AG09319 (cell line): ENCODE data around the gene RBBP8NL.

ENCODE experiments used
- DNase-seq: peaks from one replicate; pipeline ENCODE4 v3.0.0-alpha.2; 2010; ENCODE audit warnings: low read depth; ENCODE audit errors: extremely low read depth
- TF ChIP-seq, protein P1 (sequence below): IDR thresholded peaks from 2 replicates; pipeline ENCODE4 v1.5.1; 2011; ENCODE audit warnings: low read depth, mild to moderate bottlenecking, inconsistent platforms, low read length, moderate library complexity

The RBBP8NL gene

DNA sequence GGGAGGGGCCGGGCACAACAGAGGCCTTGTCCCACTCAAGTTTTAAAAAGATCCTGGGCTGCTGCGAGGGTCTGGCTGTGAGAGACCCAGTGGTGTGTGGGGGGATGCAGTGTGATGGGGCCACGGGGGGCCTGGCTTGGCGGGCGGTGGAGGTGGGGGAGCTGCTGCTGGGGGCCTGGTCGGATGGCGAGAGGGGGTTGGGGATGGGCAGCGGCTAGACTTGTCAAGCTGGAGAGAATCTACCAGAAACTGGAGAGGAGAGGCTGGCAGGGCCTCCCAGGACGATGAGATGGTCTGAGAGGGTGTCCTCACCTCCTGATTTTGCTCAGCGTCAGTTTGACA, 35.3 kb downstream of the RBBP8NL start:
- TF ChIP-seq, protein P1, sequence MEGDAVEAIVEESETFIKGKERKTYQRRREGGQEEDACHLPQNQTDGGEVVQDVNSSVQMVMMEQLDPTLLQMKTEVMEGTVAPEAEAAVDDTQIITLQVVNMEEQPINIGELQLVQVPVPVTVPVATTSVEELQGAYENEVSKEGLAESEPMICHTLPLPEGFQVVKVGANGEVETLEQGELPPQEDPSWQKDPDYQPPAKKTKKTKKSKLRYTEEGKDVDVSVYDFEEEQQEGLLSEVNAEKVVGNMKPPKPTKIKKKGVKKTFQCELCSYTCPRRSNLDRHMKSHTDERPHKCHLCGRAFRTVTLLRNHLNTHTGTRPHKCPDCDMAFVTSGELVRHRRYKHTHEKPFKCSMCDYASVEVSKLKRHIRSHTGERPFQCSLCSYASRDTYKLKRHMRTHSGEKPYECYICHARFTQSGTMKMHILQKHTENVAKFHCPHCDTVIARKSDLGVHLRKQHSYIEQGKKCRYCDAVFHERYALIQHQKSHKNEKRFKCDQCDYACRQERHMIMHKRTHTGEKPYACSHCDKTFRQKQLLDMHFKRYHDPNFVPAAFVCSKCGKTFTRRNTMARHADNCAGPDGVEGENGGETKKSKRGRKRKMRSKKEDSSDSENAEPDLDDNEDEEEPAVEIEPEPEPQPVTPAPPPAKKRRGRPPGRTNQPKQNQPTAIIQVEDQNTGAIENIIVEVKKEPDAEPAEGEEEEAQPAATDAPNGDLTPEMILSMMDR, result no peak
- DNase-seq, result no peak

DNA sequence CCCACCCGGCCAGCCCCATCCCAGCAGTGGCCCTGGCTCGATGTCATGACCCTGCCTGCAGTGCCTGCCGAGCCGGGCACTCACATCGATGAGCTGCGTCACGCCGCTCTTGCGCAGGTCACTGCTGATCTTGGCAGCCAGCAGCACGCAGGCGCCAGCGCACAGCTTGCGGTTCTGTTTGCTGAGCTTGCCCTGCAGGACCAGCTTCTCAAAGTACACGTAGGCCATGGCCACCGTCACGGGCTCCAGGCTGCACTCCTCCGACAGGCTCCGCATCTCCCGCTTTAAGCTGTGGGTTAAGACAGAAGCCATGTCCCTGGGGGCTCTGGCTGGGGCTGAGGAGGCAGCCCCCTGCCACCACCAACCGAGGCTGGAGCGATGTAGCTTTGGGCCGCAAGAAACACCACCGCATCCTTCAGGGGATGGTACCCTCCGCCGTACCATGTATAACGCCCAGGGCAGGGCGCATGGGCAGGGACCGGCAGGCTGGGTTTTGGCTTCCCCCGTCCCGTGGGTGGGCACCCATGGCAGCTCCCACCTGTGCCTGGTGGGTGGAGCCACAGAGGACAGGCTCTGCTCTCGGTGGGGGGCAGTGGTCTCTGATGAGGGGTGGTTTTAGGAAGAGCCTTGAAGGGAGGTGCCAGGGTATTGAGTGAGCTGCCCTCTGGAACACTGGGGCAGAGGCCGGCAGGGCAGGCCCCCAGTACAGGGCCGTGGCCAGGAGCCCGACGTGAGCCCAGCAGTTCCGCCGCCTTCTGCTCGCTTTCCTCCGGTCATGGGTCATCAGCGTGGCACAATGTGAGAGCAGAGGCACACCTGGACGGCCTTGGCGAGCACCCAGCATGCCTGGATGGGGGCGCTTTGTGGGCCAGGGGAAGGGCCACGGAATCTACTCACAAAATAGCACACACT, 35.9 kb downstream of the RBBP8NL start:
- no peak for DNase-seq
- TF ChIP-seq, protein P1, result no peak

DNA sequence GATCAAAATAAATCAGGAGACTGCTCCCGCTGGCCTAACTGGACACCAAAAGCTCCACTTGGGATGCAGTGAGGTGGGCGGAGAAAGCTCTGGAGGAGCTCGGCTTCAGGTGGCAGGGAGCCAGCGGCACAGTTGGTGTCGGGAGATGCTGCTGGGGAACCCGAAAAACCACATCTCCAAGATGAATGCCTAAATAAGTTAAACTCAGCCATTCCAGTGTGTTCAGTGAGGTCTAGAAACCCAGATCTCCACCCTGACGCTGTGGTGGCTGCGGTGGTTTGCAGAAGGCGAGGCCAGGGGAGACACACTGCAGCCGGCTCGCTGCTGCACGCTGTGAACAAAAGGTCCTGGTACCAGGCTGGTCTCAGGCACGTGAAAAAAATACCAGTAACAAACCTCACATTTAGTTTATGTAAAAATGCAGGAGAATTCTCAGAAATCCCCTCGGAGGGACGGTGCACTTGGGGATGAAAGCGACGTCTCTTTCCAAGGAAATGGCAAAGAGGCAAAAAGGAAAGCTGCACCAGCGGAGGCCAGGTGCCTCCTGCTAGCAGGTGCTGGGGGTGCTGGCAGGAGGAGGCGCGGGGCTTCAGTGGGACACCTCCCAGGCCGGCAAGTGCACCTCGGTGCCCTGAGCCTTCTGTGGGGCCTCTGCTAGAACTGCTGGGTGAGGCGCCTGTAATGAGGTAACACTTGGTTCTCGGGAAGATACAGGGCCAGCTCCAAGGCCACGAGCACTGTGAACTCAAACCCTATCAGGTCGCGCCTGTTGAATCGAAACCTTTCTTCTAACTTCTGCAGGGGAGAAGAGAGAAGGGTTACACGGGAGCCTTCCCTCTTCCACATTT, 36.8 kb downstream of the RBBP8NL start:
- TF ChIP-seq, protein P1, result no peak
- DNase-seq, result no peak

DNA sequence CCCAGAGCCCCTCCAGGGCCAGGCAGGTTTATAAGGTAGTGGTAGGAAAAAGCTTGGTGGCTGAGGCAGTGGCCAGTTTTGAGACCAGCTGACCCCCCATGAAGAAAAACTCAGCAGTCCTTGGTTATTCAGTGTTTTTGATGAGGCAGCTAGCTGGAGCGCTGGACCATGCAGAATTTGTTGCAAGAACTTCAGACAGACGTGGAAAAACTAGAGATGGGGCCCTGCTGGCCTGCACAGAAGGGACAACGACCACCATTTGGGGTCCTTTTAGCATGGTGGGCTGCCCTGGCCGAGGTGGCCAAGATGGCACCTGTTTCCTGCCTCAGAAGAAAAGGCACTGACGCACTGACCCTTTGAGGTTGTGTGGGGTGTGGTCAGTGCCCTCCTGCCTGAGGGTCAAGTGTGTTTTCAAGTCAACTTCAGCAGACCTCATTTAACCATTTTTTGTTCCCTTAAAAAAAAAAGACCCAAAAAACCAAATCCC, 37.7 kb downstream of the RBBP8NL start:
- DNase-seq, result no peak
- TF ChIP-seq, protein P1, result no peak

DNA sequence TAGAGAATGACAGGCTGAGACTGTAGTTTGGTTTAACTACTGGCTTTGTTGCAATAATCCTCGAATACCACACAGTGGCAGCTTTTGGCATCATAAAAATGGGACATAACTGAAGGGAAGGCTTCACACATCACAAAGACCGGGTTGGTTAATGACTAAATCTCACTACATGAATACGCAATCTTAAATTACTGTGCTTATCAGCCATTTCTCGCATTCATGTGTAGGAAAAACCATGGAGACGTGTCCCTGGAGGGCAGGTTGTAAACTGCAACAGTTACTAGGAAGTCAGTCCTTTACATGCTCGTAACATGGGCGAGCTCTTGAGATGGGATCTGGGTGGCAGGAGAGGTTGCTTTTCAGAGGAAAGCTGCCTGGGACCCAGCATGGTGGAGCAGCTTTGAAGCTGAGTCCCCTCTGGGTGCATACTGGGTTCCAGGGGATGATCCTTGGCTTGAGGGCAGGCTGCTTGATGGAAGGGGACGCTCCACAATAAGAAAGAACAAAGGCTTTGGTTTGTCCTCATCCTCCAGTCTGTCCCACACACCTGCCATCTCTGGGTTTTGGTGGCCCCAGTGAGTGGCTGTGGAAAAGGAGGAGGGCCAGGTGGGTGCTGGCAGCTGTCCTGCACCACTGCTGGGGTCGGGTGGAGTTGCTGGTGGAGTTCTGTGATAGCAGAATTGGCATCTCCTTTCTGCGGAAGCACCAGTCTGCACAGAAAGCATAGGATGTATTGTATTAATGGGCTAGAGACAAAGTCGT, 38.3 kb downstream of the RBBP8NL start:
- no peak for DNase-seq
- TF ChIP-seq, protein P1, result no peak

DNA sequence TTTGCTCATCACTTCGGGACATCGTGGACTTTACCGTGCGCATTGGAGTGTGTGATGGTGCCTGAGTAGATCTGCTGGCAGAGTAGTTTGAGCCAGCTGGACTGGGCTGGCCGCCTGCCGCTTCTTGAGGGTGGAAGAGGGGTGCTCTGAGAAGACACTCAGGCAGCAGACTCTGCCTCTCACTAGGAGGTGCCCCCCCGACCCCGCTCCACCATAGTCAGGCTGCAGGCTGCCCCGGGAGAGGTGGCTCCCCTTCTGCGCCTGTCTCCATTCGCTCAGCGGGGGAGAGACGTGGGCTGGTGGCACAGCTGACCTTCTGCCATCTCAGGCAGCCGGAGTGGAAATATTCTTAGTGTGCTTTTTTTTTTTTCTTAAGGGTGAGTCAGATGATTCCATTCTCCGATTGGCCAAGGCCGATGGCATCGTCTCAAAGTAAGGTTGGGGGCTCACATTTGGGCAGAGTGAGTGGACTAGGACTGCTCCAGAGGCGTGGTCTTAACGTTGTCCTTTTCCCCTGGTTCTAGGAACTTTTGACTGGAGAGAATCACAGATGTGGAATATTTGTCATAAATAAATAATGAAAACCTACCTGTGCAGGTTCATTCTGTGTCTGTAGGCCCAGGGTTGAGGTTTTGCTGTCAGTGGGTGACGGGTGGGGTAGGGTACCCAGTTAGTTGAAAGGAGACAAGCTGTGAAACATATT, 39.3 kb downstream of the RBBP8NL start:
- DNase-seq, result no peak
- TF ChIP-seq, protein P1, result no peak
